Globus pallidus (tissue), 1 donor: ENCODE results near the gene ARHGEF10L.

ENCODE experiments used
- DNase-seq: peaks from one replicate; pipeline ENCODE4 v3.0.0-alpha.2; 2015; ENCODE audit warnings: low spot score

The ARHGEF10L gene

GRCh38 chr1:17678011-17678410, 138.5 kb downstream of the ARHGEF10L start:
- no peak for DNase-seq

GRCh38 chr1:17679856-17680255, 140.4 kb downstream of the ARHGEF10L start:
- no peak for DNase-seq

- DNase-seq = no peak
Observed at GRCh38 chr1:17680308-17680707, 140.8 kb downstream of the ARHGEF10L start.

GRCh38 chr1:17682400-17682799, 142.9 kb downstream of the ARHGEF10L start:
- DNase-seq = no peak

GRCh38 chr1:17683598-17683997, 144.1 kb downstream of the ARHGEF10L start:
- DNase-seq = no peak

- DNase-seq = no peak
Observed at GRCh38 chr1:17684810-17685209, 145.3 kb downstream of the ARHGEF10L start.

GRCh38 chr1:17686258-17686657, 146.8 kb downstream of the ARHGEF10L start:
- no peak for DNase-seq

- no peak for DNase-seq
Observed at GRCh38 chr1:17687145-17687544, 147.6 kb downstream of the ARHGEF10L start.

- no peak for DNase-seq
Observed at GRCh38 chr1:17688217-17688810, 148.8 kb downstream of the ARHGEF10L start.

- no peak for DNase-seq
Observed at GRCh38 chr1:17689011-17689410, 149.5 kb downstream of the ARHGEF10L start.

GRCh38 chr1:17690906-17691634, 151.6 kb downstream of the ARHGEF10L start:
- no peak for DNase-seq

GRCh38 chr1:17692645-17693044, 153.1 kb downstream of the ARHGEF10L start:
- DNase-seq = no peak

- DNase-seq = no peak
Observed at GRCh38 chr1:17696417-17697301, 157.2 kb downstream of the ARHGEF10L start.

- no peak for DNase-seq
Observed at GRCh38 chr1:17697458-17697857, 158.0 kb downstream of the ARHGEF10L start.

- no peak for DNase-seq
Observed at GRCh38 chr1:17699581-17699980, 160.1 kb downstream of the ARHGEF10L start.

GRCh38 chr1:17700945-17701810, 161.7 kb downstream of the ARHGEF10L start:
- no peak for DNase-seq

GRCh38 chr1:17704176-17704575, 164.7 kb downstream of the ARHGEF10L start:
- no peak for DNase-seq

- no peak for DNase-seq
Observed at GRCh38 chr1:17706445-17706844, 166.9 kb downstream of the ARHGEF10L start.

- no peak for DNase-seq
Observed at GRCh38 chr1:17709981-17710380, 170.5 kb downstream of the ARHGEF10L start.

- DNase-seq = no peak
Observed at GRCh38 chr1:17710889-17711576, 171.5 kb downstream of the ARHGEF10L start.

GRCh38 chr1:17711577-17711910, 172.0 kb downstream of the ARHGEF10L start:
- no peak for DNase-seq
